GM12878 (cell line): ENCODE data around the gene PADI4. TPM values are rescaled to one million over a fixed set of nuclear protein-coding genes. Genes with fewer than 3 reads are reported as not detected.

Experiments used
- ATAC-seq: fragments of 200-7000 bp; cut with Tn5 transposase; 3 replicates; pipeline ENCODE4 v1.9.1; 2020; ENCODE audit warnings: mild to moderate bottlenecking, moderate library complexity
- BruUV-seq: library from RNA; stranded (reverse); fragments of 400-500 nt; replicated peaks from 2 replicates; lab custom pipeline; 2021; lab: Mats Ljungman, UMichigan
- CTCF ChIA-PET: fragments of 300-600 bp; sonication (Branson Sonifier 250); formaldehyde crosslinking; extraction: SDS; loops from one replicate; lab custom pipeline; 2021; ENCODE audit warnings: inconsistent platforms; lab: Yijun Ruan, JAX
- POLR2A ChIA-PET: fragments of 350-600 bp; formaldehyde crosslinking; extraction: SDS; loops from one replicate; lab custom pipeline; 2021; ENCODE audit warnings: inconsistent platforms; lab: Charles Lee
- RAD21 ChIA-PET: fragments of 300-600 bp; sonication (Branson Sonifier 250); formaldehyde crosslinking; loops from one replicate; lab custom pipeline; 2023; ENCODE audit warnings: antibody characterized with exemption; ENCODE audit not compliant: unreplicated experiment; lab: Charles Lee
- SMC1A ChIA-PET: fragments of 300-600 bp; sonication (Branson Sonifier 250); formaldehyde crosslinking; loops from one replicate; lab custom pipeline; 2023; ENCODE audit not compliant: unreplicated experiment, uncharacterized antibody; lab: Charles Lee
- DNase-seq: peaks from one replicate; pipeline ENCODE4 v3.0.0-alpha.2; 2011; ENCODE audit warnings: low read depth, low spot score
- FAIRE-seq: peaks from 3 replicates; lab custom pipeline; 2011; peaks lifted over from hg19 to GRCh38; lab: Jason Lieb, UNC
- H2AFZ ChIP-seq: 2 replicates; pipeline ENCODE4 v1.6.0; 2011; ENCODE audit warnings: low read depth, low read length, control low read depth; ENCODE audit not compliant: control insufficient read depth
- H3K27ac ChIP-seq: 2 replicates; pipeline ENCODE4 v1.5.1; 2011; ENCODE audit warnings: control low read depth; ENCODE audit not compliant: control insufficient read depth, insufficient read depth
- H3K27me3 ChIP-seq, 2 experiments: replicated peaks in 1 of 2; 2 replicates each; pipeline versions ENCODE4 v1.6.0 to v1.6.1; 2011; ENCODE audit warnings: low read length in 1 of 2; ENCODE audit not compliant: control insufficient read depth in 2 of 2, insufficient read depth in 2 of 2
- H3K36me3 ChIP-seq, 2 experiments: 2 replicates each; pipeline ENCODE4 v1.5.1; 2011; ENCODE audit warnings: low read length in 1 of 2; ENCODE audit not compliant: control insufficient read depth in 2 of 2, insufficient read depth in 2 of 2
- H3K4me1 ChIP-seq: 2 replicates; pipeline ENCODE4 v1.6.1; 2011; ENCODE audit warnings: mild to moderate bottlenecking, low read length, moderate library complexity, mixed read lengths; ENCODE audit not compliant: control insufficient read depth, insufficient read depth
- H3K4me2 ChIP-seq: 2 replicates; pipeline ENCODE4 v1.6.0; 2011; ENCODE audit warnings: control low read depth; ENCODE audit not compliant: control insufficient read depth, insufficient read depth
- H3K4me3 ChIP-seq: fragments of 200-600 bp; sonication (generic); 2 replicates; pipeline ENCODE4 v1.5.1; 2016
- H3K79me2 ChIP-seq: 2 replicates; pipeline ENCODE4 v1.6.0; 2011; ENCODE audit warnings: low read length; ENCODE audit not compliant: control insufficient read depth, insufficient read depth
- H3K9ac ChIP-seq: 2 replicates; pipeline ENCODE4 v1.8.0; 2011; ENCODE audit warnings: low read length, control low read depth, mixed read lengths; ENCODE audit not compliant: control insufficient read depth, insufficient read depth
- H3K9me3 ChIP-seq: replicated peaks from 3 replicates; pipeline ENCODE4 v1.5.1; 2011; ENCODE audit warnings: mild to moderate bottlenecking, low read length; ENCODE audit not compliant: control insufficient read depth, insufficient read depth
- H4K20me1 ChIP-seq: 2 replicates; pipeline ENCODE4 v1.6.0; 2011; ENCODE audit not compliant: control insufficient read depth, insufficient read depth
- BACH1 ChIP-seq: fragments of 450-650 bp; IDR thresholded peaks from 2 replicates; pipeline ENCODE4 v1.6.1; 2017; ENCODE audit warnings: mild to moderate bottlenecking, borderline replicate concordance
- BCL11A ChIP-seq: IDR thresholded peaks from 2 replicates; pipeline ENCODE4 v1.6.1; 2011; ENCODE audit warnings: low read depth, low read length
- EED ChIP-seq: sonication (generic); IDR thresholded peaks from 2 replicates; pipeline ENCODE4 v1.6.1; 2016; ENCODE audit warnings: antibody characterized with exemption, low read depth
- EP300 ChIP-seq, 2 experiments: fragments of 150-350 bp in 1 of 2; IDR thresholded peaks; 2 replicates each; pipeline ENCODE4 v1.6.1; 2011 to 2012; ENCODE audit warnings: low read depth in 2 of 2, low read length in 2 of 2, borderline replicate concordance in 1 of 2, improper control_type of control experiment in 1 of 2, inconsistent platforms in 1 of 2; ENCODE audit not compliant: control insufficient read depth in 1 of 2
- ESRRA ChIP-seq: IDR thresholded peaks from 2 replicates; pipeline ENCODE4 v1.6.1; 2012; ENCODE audit warnings: mild to moderate bottlenecking, low read length, improper control_type of control experiment
- ETV6 ChIP-seq, 2 experiments: fragments of 450-650 bp in 1 of 2; IDR thresholded peaks in 1 of 2; conservative IDR thresholded peaks in 1 of 2; 2 replicates each; pipeline ENCODE4 v1.6.1; 2014; ENCODE audit warnings: antibody characterized with exemption in 1 of 2, borderline replicate concordance in 1 of 2, low read depth in 1 of 2, mild to moderate bottlenecking in 1 of 2, moderate library complexity in 1 of 2
- FOXM1 ChIP-seq: IDR thresholded peaks from 2 replicates; pipeline ENCODE4 v1.6.1; 2012; ENCODE audit warnings: low read depth, mild to moderate bottlenecking, inconsistent platforms, low read length, moderate library complexity
- IRF3 ChIP-seq: fragments of 450-650 bp; IDR thresholded peaks from 2 replicates; pipeline ENCODE4 v1.6.1; 2014; ENCODE audit warnings: mild to moderate bottlenecking
- JUNB ChIP-seq: IDR thresholded peaks from 2 replicates; pipeline ENCODE4 v1.6.1; 2016; ENCODE audit warnings: antibody characterized with exemption, mild to moderate bottlenecking
- KAT2A ChIP-seq: conservative IDR thresholded peaks from 2 replicates; pipeline ENCODE4 v1.6.1; 2011; ENCODE audit warnings: low read depth, low read length; ENCODE audit not compliant: control insufficient read depth
- RAD21 ChIP-seq: IDR thresholded peaks from 2 replicates; pipeline ENCODE4 v1.6.1; 2011; ENCODE audit warnings: mild to moderate bottlenecking, low read depth, low read length, moderate library complexity; ENCODE audit not compliant: insufficient read depth
- TCF12 ChIP-seq: IDR thresholded peaks from 2 replicates; pipeline ENCODE4 v1.6.1; 2011; ENCODE audit warnings: low read depth, mild to moderate bottlenecking, low read length
- YY1 ChIP-seq: IDR thresholded peaks from 2 replicates; pipeline ENCODE4 v1.6.1; 2011; ENCODE audit warnings: low read depth, mild to moderate bottlenecking, low read length
- ZBED1 ChIP-seq: IDR thresholded peaks from 2 replicates; pipeline ENCODE4 v1.6.1; 2016; ENCODE audit warnings: borderline replicate concordance
- WGBS: methylation state at CpG from one replicate; pipeline ENCODE4 v1.1.6; 2016; ENCODE audit warnings: low lambda C conversion rate; ENCODE audit not compliant: insufficient replicate concordance, insufficient coverage; ENCODE audit errors: missing lambda C conversion rate; 5-methylcytosine and 5-hydroxymethylcytosine counted together
- in situ Hi-C: fragments of 300-500 bp; cut with MboI; formaldehyde crosslinking; loops from 9 replicates; pipeline ENCODE4 v1.14.3; 2018; ENCODE audit warnings: mixed read lengths
- intact Hi-C: fragments of 100-400 bp; cut with micrococcal nuclease; formaldehyde crosslinking; loops from one replicate; pipeline ENCODE4 v1.14.2; 2022; ENCODE audit not compliant: unreplicated experiment
- polyA plus RNA-seq, 11 experiments: library from polyadenylated mRNA; depleted of rRNA in 4 of 11; unstranded in 6 of 11; stranded (reverse) in 5 of 11; fragments of >200 nt; fragmentation: Nextera tagmentation in 4 of 11; fragmentation: Illumina TruSeq in 1 of 11; extraction: Ambion mirVana in 4 of 11; extraction: Trizol in 1 of 11; gene quantifications; 1 replicate in 1 of 11; 2 replicates in 10 of 11; pipeline versions ENCODE4 v1.2.1 to v1.2.3, GENCODE V29; 2011 to 2016; ENCODE audit warnings: inconsistent platforms in 2 of 11, missing spikeins in 2 of 11, low read depth in 1 of 11
- total RNA-seq, 4 experiments: library from RNA; depleted of rRNA in 3 of 4; stranded (reverse); fragments of >200 nt in 3 of 4; fragmentation: Illumina TruSeq in 1 of 4; extraction: Trizol in 1 of 4; gene quantifications; 2 replicates each; pipeline versions ENCODE4 v1.2.1 to v1.2.3, GENCODE V29; 2013 to 2021
- TF ChIP-seq, protein P1 (sequence below): fragments of 450-650 bp; formaldehyde crosslinking; IDR thresholded peaks from 2 replicates; pipeline ENCODE4 v1.4.0; 2020; ENCODE audit warnings: mild to moderate bottlenecking, moderate library complexity
- TF ChIP-seq, protein P2 (sequence below): fragments of 450-650 bp; IDR thresholded peaks from 2 replicates; pipeline ENCODE4 v1.6.1; 2018; ENCODE audit warnings: mild to moderate bottlenecking, low read depth, moderate library complexity; ENCODE audit not compliant: partially characterized antibody

The PADI4 gene
- total and polyA plus RNA-seq, 10 of the 15 experiments (the other 5 are each of a cell fraction or from before 2014, with no cell fraction given), result 0.08 to 0.47 (median 0.15) TPM; not detected in 3

- POLR2A ChIA-PET, result no interaction called here
- FAIRE-seq (no peak), DNase-seq (no peak), ATAC-seq (no peak)
- Histone ChIP-seq H2AFZ (no peak overlapping the region), H3K4me2 (no peak overlapping the region), H3K36me3 (no peaks in the 10 kb centered on the region), H4K20me1 (no peaks in the 10 kb centered on the region), H3K4me3 (no peak overlapping the region), H3K27me3 (no peaks in the 10 kb centered on the region), H3K9me3 (no peaks in the 10 kb centered on the region), H3K9ac (no peak overlapping the region), H3K27ac (no peak overlapping the region), H3K79me2 (no peaks in the 10 kb centered on the region), H3K4me1 (no peaks in the 10 kb centered on the region)
- WGBS, result 43% methylated on average over 7 of the region's 7 CpGs
- in situ Hi-C loops, result no loop called here
- CTCF ChIA-PET, result interaction anchor here (0.6 kb wide), 1 partner anchor 129 kb away, joined by 5 read pairs; no protein-coding TSS in a partner anchor
- intact Hi-C loops, result no loop called here
- SMC1A ChIA-PET, result no interaction called here
- no TSS peak for BruUV-seq
- RAD21 ChIA-PET, result no interaction called here
- TF ChIP-seq KAT2A (no peak), BACH1 (no peak), ETV6 (conservative IDR thresholded peaks at IDR 0.05 in 1 of 2, IDR thresholded peaks at IDR 0.05 in 1 of 2; ENCODE audit: borderline replicate concordance in 1 of 2, low read depth in 1 of 2) (no peak), IRF3 (no peak), RAD21 (no peak), ZBED1 (no peak), YY1 (no peak), EP300 (IDR thresholded peaks at IDR 0.05; ENCODE audit: borderline replicate concordance in 1 of 2, control insufficient read depth in 1 of 2, low read depth in 2 of 2, low read length in 2 of 2) (no peak), JUNB (no peak), BCL11A (no peak), ESRRA (no peak), TCF12 (no peak), EED (no peak), FOXM1 (no peak)
- TF ChIP-seq, protein P1, sequence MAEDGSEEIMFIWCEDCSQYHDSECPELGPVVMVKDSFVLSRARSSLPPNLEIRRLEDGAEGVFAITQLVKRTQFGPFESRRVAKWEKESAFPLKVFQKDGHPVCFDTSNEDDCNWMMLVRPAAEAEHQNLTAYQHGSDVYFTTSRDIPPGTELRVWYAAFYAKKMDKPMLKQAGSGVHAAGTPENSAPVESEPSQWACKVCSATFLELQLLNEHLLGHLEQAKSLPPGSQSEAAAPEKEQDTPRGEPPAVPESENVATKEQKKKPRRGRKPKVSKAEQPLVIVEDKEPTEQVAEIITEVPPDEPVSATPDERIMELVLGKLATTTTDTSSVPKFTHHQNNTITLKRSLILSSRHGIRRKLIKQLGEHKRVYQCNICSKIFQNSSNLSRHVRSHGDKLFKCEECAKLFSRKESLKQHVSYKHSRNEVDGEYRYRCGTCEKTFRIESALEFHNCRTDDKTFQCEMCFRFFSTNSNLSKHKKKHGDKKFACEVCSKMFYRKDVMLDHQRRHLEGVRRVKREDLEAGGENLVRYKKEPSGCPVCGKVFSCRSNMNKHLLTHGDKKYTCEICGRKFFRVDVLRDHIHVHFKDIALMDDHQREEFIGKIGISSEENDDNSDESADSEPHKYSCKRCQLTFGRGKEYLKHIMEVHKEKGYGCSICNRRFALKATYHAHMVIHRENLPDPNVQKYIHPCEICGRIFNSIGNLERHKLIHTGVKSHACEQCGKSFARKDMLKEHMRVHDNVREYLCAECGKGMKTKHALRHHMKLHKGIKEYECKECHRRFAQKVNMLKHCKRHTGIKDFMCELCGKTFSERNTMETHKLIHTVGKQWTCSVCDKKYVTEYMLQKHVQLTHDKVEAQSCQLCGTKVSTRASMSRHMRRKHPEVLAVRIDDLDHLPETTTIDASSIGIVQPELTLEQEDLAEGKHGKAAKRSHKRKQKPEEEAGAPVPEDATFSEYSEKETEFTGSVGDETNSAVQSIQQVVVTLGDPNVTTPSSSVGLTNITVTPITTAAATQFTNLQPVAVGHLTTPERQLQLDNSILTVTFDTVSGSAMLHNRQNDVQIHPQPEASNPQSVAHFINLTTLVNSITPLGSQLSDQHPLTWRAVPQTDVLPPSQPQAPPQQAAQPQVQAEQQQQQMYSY (CRISPR knock-in tag), result no peak
- TF ChIP-seq, protein P2, sequence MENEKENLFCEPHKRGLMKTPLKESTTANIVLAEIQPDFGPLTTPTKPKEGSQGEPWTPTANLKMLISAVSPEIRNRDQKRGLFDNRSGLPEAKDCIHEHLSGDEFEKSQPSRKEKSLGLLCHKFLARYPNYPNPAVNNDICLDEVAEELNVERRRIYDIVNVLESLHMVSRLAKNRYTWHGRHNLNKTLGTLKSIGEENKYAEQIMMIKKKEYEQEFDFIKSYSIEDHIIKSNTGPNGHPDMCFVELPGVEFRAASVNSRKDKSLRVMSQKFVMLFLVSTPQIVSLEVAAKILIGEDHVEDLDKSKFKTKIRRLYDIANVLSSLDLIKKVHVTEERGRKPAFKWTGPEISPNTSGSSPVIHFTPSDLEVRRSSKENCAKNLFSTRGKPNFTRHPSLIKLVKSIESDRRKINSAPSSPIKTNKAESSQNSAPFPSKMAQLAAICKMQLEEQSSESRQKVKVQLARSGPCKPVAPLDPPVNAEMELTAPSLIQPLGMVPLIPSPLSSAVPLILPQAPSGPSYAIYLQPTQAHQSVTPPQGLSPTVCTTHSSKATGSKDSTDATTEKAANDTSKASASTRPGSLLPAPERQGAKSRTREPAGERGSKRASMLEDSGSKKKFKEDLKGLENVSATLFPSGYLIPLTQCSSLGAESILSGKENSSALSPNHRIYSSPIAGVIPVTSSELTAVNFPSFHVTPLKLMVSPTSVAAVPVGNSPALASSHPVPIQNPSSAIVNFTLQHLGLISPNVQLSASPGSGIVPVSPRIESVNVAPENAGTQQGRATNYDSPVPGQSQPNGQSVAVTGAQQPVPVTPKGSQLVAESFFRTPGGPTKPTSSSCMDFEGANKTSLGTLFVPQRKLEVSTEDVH, result no peak
These were observed 47.7 kb upstream of the PADI4 start for GRCh38 chr1:17260264-17260663.
